Vagina (tissue), 2 donors: ENCODE measurements around the gene MAST4.

Source experiments
- CTCF ChIP-seq, 3 experiments: fragments of 450-650 bp in 2 of 3; fragments of 200-600 bp in 1 of 3; sonication (generic) in 1 of 3; IDR thresholded peaks; one replicate each; pipeline ENCODE4 v1.5.1; 2017 to 2019; ENCODE audit warnings: antibody characterized with exemption in 3 of 3, mild to moderate bottlenecking in 2 of 3, moderate library complexity in 2 of 3
- POLR2AphosphoS5 ChIP-seq, 2 donors: sonication (generic); formaldehyde crosslinking; IDR thresholded peaks; one replicate each; pipeline ENCODE4 v1.9.0; 2017; ENCODE audit warnings: antibody characterized with exemption in 2 of 2, mild to moderate bottlenecking in 2 of 2, low read depth in 1 of 2; ENCODE audit not compliant: insufficient read depth in 1 of 2

GRCh38 chr5:66923922-66924321, 327.7 kb downstream of the MAST4 start:
- TF ChIP-seq POLR2AphosphoS5 (IDR thresholded peaks at IDR 0.05; ENCODE audit: insufficient read depth in 1 of 2, low read depth in 1 of 2) (no peak), CTCF (IDR thresholded peaks at IDR 0.05) (no peak)
